ENCODE results near the gene DNHD1.

DNHD1 gene

DNA sequence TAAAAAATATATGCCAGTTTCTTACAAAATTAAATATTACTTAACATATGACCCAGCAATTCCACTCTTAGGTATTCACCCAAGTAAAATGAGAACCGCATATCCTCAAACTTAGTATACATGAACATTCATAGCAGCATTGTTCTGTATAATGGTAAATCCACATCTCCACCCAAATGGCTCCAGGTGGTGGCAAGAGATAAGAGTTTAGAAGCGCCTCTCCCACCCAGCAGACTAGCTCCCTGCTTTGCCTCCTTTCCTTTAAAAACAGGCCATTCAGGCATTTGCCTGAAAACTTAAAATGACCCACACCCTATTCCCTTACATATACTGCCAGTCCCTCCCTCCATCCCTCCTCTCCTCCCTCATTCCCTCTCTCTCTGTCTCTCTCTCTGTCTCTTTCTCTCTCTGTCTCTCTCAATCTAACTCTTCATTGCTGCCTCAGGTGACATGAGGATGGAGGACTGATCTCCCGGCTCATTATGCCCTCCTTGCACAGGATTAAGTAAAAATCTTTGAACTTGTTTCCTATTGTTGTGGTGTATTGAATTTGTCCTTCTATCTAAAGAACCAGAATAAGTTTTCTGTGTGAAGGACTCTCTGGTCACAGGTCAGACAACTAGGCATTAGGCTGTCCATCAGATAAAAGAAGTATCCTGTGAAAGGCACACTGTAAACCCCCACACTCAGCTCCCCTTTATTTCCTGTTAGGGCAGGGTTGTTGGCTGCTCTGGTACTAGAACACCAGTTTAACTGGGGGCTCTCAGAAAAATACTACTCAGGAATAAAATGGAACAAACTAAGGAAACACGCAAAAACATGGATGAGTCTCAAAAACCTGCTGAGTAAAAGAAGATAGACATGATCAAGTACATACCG is 58.0 kb downstream of the DNHD1 start:
- H2AFZ ChIP-seq (ENCODE audit: low read depth, low read length, severe bottlenecking), result no peak overlapping the region
- no peak overlapping the region for H3K4me2 ChIP-seq (ENCODE audit: low read depth, low read length, poor library complexity, severe bottlenecking)
- H3K9me2 ChIP-seq (replicated peaks; ENCODE audit: insufficient read depth, low read length), result no peaks in the 10 kb centered on the region

DNA sequence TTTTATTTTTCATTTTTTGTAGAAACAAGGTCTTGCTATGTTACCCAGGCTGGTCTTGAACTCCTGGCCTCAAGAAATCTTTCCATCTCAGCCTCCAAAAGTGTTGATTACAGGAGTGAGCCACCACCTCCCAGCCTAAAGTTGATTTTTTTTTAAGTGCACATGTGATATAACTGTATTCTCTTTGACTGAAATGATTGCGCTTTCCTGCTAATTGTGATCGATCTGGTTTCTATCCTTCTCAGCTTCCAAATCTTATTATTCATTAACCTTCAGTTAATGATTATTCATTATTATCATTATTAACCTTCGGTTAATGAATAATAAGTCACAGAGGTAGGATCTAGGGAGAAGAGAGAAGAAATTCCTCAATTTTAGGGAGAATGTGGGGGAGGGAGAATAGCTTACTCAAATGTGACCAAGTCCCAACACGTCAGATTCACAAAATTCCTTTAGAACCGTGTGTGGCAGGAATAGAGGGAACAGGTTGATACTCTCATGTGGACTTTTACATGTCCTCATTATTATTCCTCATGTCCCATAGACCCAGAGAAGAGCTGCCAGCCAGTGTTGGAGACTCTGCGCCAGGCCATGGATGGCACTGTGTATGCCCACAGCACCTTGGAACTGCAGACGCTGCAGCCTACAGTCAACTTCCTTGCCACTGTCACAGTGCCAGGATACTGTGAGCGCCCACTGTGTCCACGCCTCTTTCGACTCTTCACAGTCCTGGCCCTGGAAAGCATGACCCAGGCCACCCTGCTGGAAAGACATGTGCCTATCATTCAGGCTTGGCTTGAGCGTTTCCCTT is 59.3 kb downstream of the DNHD1 start:
- Histone ChIP-seq H3K4me2 (ENCODE audit: low read depth, low read length, poor library complexity, severe bottlenecking) (no peak overlapping the region), H3F3A (ENCODE audit: insufficient read depth) (no peaks in the 10 kb centered on the region), H2AFZ (ENCODE audit: low read depth, low read length, severe bottlenecking) (no peak overlapping the region), H3K27ac (ENCODE audit: low read depth, low read length) (no peak overlapping the region), H3K9me2 (replicated peaks; ENCODE audit: insufficient read depth, low read length) (no peaks in the 10 kb centered on the region), H3K9ac (ENCODE audit: low read length) (no peak overlapping the region), H3K4me3 (ENCODE audit: insufficient read depth, low read length, poor library complexity, severe bottlenecking) (no peak overlapping the region), H4K20me1 (ENCODE audit: low read depth, low read length) (no peaks in the 10 kb centered on the region), H3K79me2 (ENCODE audit: insufficient read depth, low read length) (no peaks in the 10 kb centered on the region), H3K9me3 (ENCODE audit: insufficient read depth, low read length) (no peaks in the 10 kb centered on the region), H3K36me3 (ENCODE audit: low read length) (no peaks in the 10 kb centered on the region), H3K27me3 (ENCODE audit: low read length) (no peaks in the 10 kb centered on the region)
- no peak for TF ChIP-seq EZH2phosphoT487 (conservative IDR thresholded peaks at IDR 0.05; ENCODE audit: low read length)
- TF ChIP-seq, protein P1, sequence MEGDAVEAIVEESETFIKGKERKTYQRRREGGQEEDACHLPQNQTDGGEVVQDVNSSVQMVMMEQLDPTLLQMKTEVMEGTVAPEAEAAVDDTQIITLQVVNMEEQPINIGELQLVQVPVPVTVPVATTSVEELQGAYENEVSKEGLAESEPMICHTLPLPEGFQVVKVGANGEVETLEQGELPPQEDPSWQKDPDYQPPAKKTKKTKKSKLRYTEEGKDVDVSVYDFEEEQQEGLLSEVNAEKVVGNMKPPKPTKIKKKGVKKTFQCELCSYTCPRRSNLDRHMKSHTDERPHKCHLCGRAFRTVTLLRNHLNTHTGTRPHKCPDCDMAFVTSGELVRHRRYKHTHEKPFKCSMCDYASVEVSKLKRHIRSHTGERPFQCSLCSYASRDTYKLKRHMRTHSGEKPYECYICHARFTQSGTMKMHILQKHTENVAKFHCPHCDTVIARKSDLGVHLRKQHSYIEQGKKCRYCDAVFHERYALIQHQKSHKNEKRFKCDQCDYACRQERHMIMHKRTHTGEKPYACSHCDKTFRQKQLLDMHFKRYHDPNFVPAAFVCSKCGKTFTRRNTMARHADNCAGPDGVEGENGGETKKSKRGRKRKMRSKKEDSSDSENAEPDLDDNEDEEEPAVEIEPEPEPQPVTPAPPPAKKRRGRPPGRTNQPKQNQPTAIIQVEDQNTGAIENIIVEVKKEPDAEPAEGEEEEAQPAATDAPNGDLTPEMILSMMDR (IDR thresholded peaks at IDR 0.05; ENCODE audit: insufficient read depth, low read length, poor library complexity, severe bottlenecking), result no peak

More for the DNA sequence above, 58.0 kb downstream of the DNHD1 start:
- H3K9me3 ChIP-seq (ENCODE audit: insufficient read depth, low read length), result no peaks in the 10 kb centered on the region
- no peaks in the 10 kb centered on the region for H3K79me2 ChIP-seq (ENCODE audit: insufficient read depth, low read length)
- H3F3A ChIP-seq (ENCODE audit: insufficient read depth), result no peaks in the 10 kb centered on the region
- no peaks in the 10 kb centered on the region; the same call in 1 of the 2 replicates for H3K36me3 ChIP-seq (ENCODE audit: low read length)
- H3K27me3 ChIP-seq (ENCODE audit: low read length), result no peaks in the 10 kb centered on the region
- no peak overlapping the region for H3K9ac ChIP-seq (ENCODE audit: low read length)
- TF ChIP-seq, protein P1 (IDR thresholded peaks at IDR 0.05; ENCODE audit: insufficient read depth, low read length, poor library complexity, severe bottlenecking), result no peak
- no peak for TF ChIP-seq EZH2phosphoT487 (conservative IDR thresholded peaks at IDR 0.05; ENCODE audit: low read length)
- no peak overlapping the region for H3K27ac ChIP-seq (ENCODE audit: low read depth, low read length)
- no peak overlapping the region for H3K4me3 ChIP-seq (ENCODE audit: insufficient read depth, low read length, poor library complexity, severe bottlenecking)
- no peaks in the 10 kb centered on the region for H4K20me1 ChIP-seq (ENCODE audit: low read depth, low read length)

DNA sequence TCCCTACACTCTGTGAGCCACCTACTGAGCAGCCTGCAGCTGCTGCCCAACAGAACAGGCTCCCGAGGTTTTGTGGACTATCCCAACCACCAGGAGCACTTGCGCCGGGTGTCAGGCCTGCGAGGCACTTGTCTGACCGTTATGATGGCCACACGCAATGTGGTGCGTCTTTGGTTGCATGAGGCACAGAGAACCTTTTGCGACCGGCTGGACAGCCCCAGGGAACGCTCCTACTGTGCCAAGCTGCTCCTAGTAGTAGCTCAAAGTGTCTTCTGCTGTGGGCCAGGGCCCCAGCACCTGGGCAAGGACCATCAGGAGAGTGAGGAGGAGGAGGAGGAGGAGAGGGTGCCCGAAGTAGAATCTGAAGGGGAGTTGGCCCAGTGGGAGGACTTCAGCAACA is 60.0 kb downstream of the DNHD1 start:
- H3K27ac ChIP-seq (ENCODE audit: low read depth, low read length), result no peak overlapping the region
- H3K9me3 ChIP-seq (ENCODE audit: insufficient read depth, low read length), result no peaks in the 10 kb centered on the region

More for the DNA sequence above, 60.0 kb downstream of the DNHD1 start:
- Histone ChIP-seq H3K9me2 (replicated peaks; ENCODE audit: insufficient read depth, low read length) (no peaks in the 10 kb centered on the region), H3K9ac (ENCODE audit: low read length) (no peak overlapping the region), H3F3A (ENCODE audit: insufficient read depth) (no peaks in the 10 kb centered on the region), H3K36me3 (ENCODE audit: low read length) (no peaks in the 10 kb centered on the region), H2AFZ (ENCODE audit: low read depth, low read length, severe bottlenecking) (no peak overlapping the region), H4K20me1 (ENCODE audit: low read depth, low read length) (no peaks in the 10 kb centered on the region), H3K79me2 (ENCODE audit: insufficient read depth, low read length) (no peaks in the 10 kb centered on the region), H3K4me2 (ENCODE audit: low read depth, low read length, poor library complexity, severe bottlenecking) (no peak overlapping the region), H3K27me3 (ENCODE audit: low read length) (no peaks in the 10 kb centered on the region), H3K4me3 (ENCODE audit: insufficient read depth, low read length, poor library complexity, severe bottlenecking) (no peak overlapping the region)
- TF ChIP-seq, protein P1 (IDR thresholded peaks at IDR 0.05; ENCODE audit: insufficient read depth, low read length, poor library complexity, severe bottlenecking), result no peak
- no peak for TF ChIP-seq EZH2phosphoT487 (conservative IDR thresholded peaks at IDR 0.05; ENCODE audit: low read length)

All from SU-DHL-6 (cell line).